GM19372 (cell line): ENCODE measurements around the gene VPS35L.

ENCODE experiments used
- ATAC-seq: cut with Tn5 transposase; IDR thresholded peaks from one replicate; pipeline ENCODE4 v1.9.1; 2021; ENCODE audit warnings: mild to moderate bottlenecking, low read depth, moderate library complexity; ENCODE audit not compliant: unreplicated experiment

The VPS35L gene

GRCh38 chr16:19689342-19689741 is 133.8 kb downstream of the VPS35L start:
- no peak for ATAC-seq

GRCh38 chr16:19690196-19690595 is 134.7 kb downstream of the VPS35L start:
- no peak for ATAC-seq

GRCh38 chr16:19691161-19691711 is 135.7 kb downstream of the VPS35L start:
- no peak for ATAC-seq

- no peak for ATAC-seq
Observed at GRCh38 chr16:19694989-19695388, 139.5 kb downstream of the VPS35L start.

DNA sequence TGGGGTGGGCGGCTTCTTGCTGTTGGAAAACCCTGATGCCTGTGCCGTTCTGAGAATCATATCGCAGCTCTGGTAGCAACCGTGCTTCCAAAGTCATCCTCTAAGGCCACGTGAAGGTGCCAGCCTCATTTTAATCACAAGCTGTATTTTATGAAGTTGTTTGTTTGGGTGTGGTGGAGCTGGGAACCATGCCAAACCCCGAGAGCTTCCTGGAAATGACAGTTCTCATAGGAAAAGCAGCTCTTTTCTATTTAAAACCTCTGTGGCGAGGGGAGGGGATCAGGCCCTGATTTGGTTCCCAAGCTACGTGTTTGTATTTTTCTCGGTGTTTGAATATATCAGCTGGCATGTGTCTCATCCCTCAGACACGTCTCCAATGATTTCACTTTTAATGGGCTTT is 140.8 kb downstream of the VPS35L start:
- no peak for ATAC-seq

DNA sequence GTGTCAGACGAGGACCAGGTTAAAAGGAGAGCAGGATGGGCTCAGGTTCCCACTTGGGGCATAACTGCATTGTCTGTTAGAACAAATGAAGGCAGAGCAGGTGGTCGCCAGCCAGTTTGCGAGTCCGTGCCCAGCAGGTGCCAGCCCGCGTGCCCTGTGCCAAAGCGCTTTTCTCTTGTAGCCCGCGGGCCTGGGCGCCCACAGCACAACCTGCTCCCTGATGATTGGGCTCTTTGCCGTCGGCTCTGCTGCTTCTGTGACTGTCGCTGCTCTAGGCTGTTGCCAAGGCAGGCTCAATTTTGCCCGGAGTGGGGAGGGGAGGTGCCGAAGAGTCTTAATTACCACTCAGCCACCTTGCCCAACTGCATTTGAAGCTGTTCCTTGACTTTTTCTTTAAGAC is 141.5 kb downstream of the VPS35L start:
- ATAC-seq = no peak

DNA sequence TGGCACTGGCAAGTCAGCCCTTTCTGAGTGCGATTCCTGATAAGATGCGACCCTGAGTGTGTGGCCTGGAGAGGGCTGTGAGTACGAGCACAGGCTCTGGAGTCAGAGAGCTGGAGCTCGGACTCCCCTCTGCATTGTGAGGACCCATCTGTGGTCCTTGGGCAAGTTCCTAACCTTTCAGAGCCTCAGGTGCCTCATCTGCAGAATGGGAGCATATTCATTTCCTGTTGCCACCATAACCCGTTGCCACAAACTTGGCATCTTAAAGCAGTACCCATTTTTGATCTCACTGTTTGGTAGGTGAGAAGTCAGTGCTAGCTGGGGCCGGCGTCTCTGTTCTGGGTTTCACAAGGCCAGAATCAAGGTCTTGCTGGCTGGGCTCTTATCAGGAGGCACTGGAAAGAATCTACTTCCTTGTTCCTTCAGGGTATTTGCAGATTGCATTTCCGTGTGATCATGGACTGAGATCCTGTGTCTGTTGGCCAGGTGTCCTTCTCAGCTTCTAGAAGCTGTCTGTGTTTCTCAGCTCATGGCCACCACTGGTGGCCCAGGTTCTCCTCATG is 142.3 kb downstream of the VPS35L start:
- no peak for ATAC-seq

- no peak for ATAC-seq
Observed at GRCh38 chr16:19698480-19699465, 143.3 kb downstream of the VPS35L start.

DNA sequence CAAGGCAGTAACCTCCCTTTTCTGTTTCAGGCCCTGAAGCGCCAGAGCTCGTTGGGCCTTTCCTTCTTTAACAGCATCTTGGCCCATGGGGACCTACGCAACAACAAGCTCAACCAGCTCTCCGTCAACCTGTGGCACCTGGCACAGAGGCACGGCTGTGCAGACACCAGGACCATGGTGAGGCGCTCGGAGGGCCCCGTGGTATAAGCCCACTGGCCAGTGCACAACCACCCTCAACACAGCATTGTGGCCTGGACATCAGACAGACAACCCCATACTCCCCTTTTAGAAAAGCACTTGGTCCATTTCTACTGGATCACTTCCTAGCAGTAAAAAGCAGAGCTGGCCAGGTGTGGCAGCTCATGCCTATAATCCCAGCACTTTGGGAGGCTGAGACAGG is 144.0 kb downstream of the VPS35L start:
- ATAC-seq = no peak

GRCh38 chr16:19700319-19700781 is 144.8 kb downstream of the VPS35L start:
- ATAC-seq = no peak

DNA sequence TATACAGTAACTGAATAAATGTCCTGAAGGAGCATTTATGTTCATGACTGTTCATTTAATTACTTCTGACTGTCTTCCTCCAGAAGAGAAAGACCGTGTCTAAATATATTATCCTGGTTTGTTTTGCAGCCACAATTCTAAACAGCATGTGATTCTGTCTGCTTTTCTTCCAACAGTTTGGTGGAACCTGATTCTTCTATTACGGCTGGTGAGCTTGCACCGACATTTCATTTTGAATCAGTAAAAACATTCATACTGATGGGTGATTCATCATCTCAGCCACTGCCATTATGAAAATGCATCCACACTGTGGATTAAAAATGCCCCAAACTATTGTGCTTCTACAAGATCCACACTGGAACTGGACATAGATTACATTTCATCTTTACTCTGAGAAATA is 145.6 kb downstream of the VPS35L start:
- ATAC-seq = no peak

DNA sequence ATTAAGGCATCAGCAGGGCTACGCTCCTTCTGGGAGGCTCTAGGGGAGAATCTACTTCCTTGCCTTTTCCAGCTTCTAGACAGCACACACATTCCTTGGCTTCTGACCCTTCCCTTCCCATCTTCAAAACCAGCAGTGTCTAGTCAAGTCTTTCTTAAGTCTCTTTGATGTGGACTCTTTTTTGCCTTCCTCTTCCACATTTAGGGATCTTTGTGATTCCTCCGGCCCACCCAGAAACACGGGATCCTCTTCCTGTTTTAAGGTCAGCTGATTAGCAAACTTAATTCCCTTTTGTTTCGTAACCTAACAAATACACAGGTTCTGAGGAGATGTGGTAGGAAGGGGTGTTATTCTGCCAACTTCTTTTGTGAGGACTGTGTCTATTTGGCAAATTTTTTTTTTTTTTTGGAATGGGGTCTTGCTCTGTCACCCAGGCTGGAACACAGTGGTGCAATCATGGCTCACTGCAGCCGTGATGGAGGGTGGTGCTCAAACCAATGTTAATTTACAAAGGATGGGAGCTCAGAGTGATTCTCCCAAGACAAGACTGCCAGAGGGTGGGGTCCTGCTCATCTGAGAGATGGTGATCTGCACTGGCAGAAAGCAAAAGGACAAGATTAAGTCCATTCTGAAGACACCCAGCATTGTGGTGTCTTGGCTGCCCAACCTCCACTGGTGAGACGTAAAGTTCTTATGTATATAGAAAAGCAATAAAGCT is 147.8 kb downstream of the VPS35L start:
- ATAC-seq = no peak

GRCh38 chr16:19704321-19705145 is 149.0 kb downstream of the VPS35L start:
- ATAC-seq = no peak

DNA sequence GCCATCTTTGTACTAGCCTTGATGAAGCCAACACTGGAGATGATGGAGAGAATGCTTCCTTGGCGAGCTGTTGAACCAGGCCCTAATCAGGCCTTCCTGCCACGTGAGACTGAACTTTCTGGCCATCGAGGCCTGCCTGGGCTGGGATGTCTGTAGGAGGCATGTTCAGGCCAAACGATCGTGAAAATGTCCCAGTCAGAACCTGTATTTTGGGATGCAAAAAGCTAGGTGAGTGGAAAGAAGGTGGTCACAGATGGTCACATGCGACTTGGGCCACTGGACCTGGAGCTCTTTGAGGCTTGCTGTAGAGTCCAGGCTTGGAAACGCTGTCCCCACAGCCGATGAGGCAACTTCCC is 149.6 kb downstream of the VPS35L start:
- no peak for ATAC-seq

DNA sequence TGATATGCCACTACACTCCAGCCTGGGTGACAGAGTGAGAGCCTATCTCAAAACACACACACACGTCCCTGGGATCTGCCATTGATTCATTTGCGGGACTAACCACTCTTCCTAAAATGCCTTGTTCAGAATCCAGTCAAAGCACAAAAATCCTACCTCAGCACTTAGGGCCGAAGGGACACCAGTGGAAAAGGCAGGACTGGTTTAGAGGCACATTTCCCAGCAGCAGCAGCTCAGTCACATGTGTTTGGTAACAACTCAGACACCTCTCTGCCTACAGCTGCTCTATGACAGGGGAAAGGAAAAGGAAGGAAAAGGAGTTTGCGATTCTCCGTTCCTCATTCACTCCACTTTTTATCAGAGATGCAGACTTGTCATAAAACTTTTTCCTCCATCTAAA is 150.3 kb downstream of the VPS35L start:
- no peak for ATAC-seq

DNA sequence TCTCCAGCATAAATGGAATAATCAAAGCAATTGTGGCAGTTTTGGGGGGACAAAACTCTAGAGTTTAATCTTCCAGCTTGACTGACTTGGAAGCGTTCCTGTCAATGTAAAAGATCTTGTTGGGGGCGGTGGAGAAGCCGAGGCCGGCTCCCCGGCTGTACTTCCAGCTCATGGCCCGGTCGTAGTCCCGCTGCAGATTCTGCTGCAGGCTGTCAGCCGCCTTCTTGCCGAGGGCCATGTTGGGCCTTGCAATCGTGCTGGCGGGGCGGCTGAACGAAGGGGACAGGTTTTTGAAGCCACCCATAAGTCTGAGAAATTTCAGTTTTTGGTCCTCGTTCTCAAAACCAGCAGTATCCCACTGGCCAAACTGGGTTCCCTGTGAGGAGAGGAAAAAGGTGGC is 151.3 kb downstream of the VPS35L start:
- ATAC-seq = no peak

- ATAC-seq = no peak
Observed at GRCh38 chr16:19707569-19708295, 152.2 kb downstream of the VPS35L start.

DNA sequence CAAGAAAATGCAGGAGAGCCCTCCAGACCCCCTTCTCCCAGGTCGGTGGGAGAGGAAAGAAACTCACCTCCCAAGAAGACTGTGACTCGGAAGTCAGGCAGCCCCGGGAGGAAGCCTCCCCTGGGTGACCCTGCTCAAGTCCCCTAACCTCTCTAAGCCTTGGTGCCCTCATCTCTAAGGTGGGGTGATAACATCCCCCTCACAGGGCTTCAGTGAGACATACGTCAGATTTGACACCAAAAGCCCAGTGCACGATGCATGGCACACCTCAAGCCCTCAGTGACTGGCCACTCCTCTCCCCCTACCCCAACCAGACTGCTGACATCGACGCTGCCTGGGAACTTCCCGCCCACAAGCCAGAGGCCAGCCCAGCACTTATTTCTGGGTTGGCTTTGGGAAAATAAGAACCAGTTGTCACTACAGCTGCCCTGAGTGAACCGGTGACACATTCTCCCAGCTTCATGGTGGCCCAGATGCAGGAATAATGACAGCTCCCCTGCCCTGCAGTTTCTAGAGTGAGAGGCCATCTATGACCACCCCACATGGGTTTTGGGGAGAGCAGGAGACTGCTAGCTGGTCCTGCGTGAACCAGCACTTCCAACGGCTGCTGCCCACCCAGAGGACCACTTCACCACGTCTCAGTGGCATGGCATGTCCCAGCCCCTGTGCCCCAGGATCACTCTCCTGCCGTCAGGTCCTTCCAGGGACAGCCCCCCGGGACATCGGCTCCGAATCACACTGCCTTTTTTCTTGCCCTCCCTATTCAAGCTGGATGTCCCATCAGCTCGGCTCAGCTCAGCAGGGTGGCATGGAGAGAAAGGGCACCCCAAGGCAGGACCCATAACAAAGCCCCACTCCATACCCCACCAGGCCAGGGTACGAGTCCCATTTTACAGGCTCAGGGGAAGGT is 153.0 kb downstream of the VPS35L start:
- no peak for ATAC-seq
